Measurements from ENCODE around the gene SSR1.

Gene SSR1

GRCh38 chr6:7255918-7256317 lies 57.1 kb downstream of the SSR1 start:
- DNase-seq = no peak

GRCh38 chr6:7254980-7255835 lies 57.8 kb downstream of the SSR1 start:
- no peak for DNase-seq

GRCh38 chr6:7252390-7252789 lies 60.6 kb downstream of the SSR1 start:
- no peak for DNase-seq

- DNase-seq = no peak
Observed at GRCh38 chr6:7251646-7252260, 61.2 kb downstream of the SSR1 start.

- no peak for DNase-seq
Observed at GRCh38 chr6:7250812-7251211, 62.2 kb downstream of the SSR1 start.

GRCh38 chr6:7249946-7250643 lies 62.9 kb downstream of the SSR1 start:
- no peak for DNase-seq

GRCh38 chr6:7249391-7249790 lies 63.6 kb downstream of the SSR1 start:
- no peak for DNase-seq

GRCh38 chr6:7247828-7248227 lies 65.2 kb downstream of the SSR1 start:
- DNase-seq = no peak

- DNase-seq = no peak
Observed at GRCh38 chr6:7247179-7247456, 65.9 kb downstream of the SSR1 start.

GRCh38 chr6:7246401-7247178 lies 66.4 kb downstream of the SSR1 start:
- DNase-seq = no peak

GRCh38 chr6:7245668-7246393 lies 67.2 kb downstream of the SSR1 start:
- no peak for DNase-seq

GRCh38 chr6:7243179-7243981 lies 69.6 kb downstream of the SSR1 start:
- DNase-seq = peak; percentile 70

GRCh38 chr6:7242835-7243178 lies 70.2 kb downstream of the SSR1 start:
- no peak for DNase-seq

GRCh38 chr6:7241709-7242645 lies 71.0 kb downstream of the SSR1 start:
- no peak for DNase-seq

GRCh38 chr6:7241160-7241559 lies 71.8 kb downstream of the SSR1 start:
- no peak for DNase-seq

GRCh38 chr6:7240351-7240750 lies 72.6 kb downstream of the SSR1 start:
- no peak for DNase-seq

- no peak for DNase-seq
Observed at GRCh38 chr6:7239590-7239948, 73.4 kb downstream of the SSR1 start.

- DNase-seq = peak; percentile 76
Observed at GRCh38 chr6:7238900-7239589, 74.0 kb downstream of the SSR1 start.

- no peak for DNase-seq
Observed at GRCh38 chr6:7238526-7238899, 74.5 kb downstream of the SSR1 start.

- no peak for DNase-seq
Observed at GRCh38 chr6:7237653-7238188, 75.3 kb downstream of the SSR1 start.
